HEK293T (cell line): Measurements from ENCODE around the gene EPHA5.

Experiments
- CTCF ChIA-PET: fragments of 350-600 bp; formaldehyde crosslinking; extraction: SDS; loops from one replicate; lab custom pipeline; 2021; ENCODE audit warnings: antibody characterized with exemption, inconsistent platforms; lab: Yijun Ruan, JAX
- POLR2A ChIA-PET: fragments of 350-600 bp; formaldehyde crosslinking; extraction: SDS; loops from one replicate; lab custom pipeline; 2020; ENCODE audit warnings: antibody characterized with exemption, inconsistent platforms; lab: Yijun Ruan, JAX
- DNase-seq: peaks from one replicate; pipeline ENCODE4 v3.0.0; 2012; ENCODE audit warnings: mixed read lengths; ENCODE audit errors: extremely low spot score
- ARNT ChIP-seq: fragments of 450-650 bp; IDR thresholded peaks from 2 replicates; pipeline ENCODE4 v1.6.1; 2017; ENCODE audit warnings: mild to moderate bottlenecking
- BHLHE40 ChIP-seq: fragments of 450-650 bp; IDR thresholded peaks from 2 replicates; pipeline ENCODE4 v1.6.1; 2016; ENCODE audit warnings: mild to moderate bottlenecking, moderate library complexity, borderline replicate concordance
- CTBP1 ChIP-seq: fragments of 450-650 bp; IDR thresholded peaks from 2 replicates; pipeline ENCODE4 v1.6.1; 2016; ENCODE audit warnings: borderline replicate concordance
- ELF4 ChIP-seq: fragments of 450-650 bp; IDR thresholded peaks from 2 replicates; pipeline ENCODE4 v1.6.1; 2017; ENCODE audit warnings: antibody characterized with exemption
- FOXA1 ChIP-seq: fragments of 450-650 bp; IDR thresholded peaks from 2 replicates; pipeline ENCODE4 v1.6.1; 2016; ENCODE audit warnings: mild to moderate bottlenecking
- FOXK2 ChIP-seq: fragments of 450-650 bp; IDR thresholded peaks from 2 replicates; pipeline ENCODE4 v1.6.1; 2016; ENCODE audit warnings: mild to moderate bottlenecking
- FOXM1 ChIP-seq: fragments of 450-650 bp; IDR thresholded peaks from 2 replicates; pipeline ENCODE4 v1.6.1; 2017; ENCODE audit warnings: mild to moderate bottlenecking, borderline replicate concordance
- HDGF ChIP-seq: fragments of 450-650 bp; IDR thresholded peaks from 2 replicates; pipeline ENCODE4 v1.6.1; 2017; ENCODE audit warnings: antibody characterized with exemption, borderline replicate concordance
- L3MBTL2 ChIP-seq: fragments of 450-650 bp; conservative IDR thresholded peaks from 2 replicates; pipeline ENCODE4 v1.6.1; 2016; ENCODE audit warnings: mild to moderate bottlenecking
- LEF1 ChIP-seq: fragments of 450-650 bp; IDR thresholded peaks from 2 replicates; pipeline ENCODE4 v1.6.1; 2017; ENCODE audit warnings: mild to moderate bottlenecking, borderline replicate concordance
- NFRKB ChIP-seq: fragments of 450-650 bp; IDR thresholded peaks from 2 replicates; pipeline ENCODE4 v1.6.1; 2016; ENCODE audit warnings: mild to moderate bottlenecking, moderate library complexity
- PKNOX1 ChIP-seq: fragments of 450-650 bp; IDR thresholded peaks from 2 replicates; pipeline ENCODE4 v1.6.1; 2016
- SP1 ChIP-seq: fragments of 450-650 bp; IDR thresholded peaks from 2 replicates; pipeline ENCODE4 v1.6.1; 2017
- SUZ12 ChIP-seq: fragments of 450-650 bp; IDR thresholded peaks from 2 replicates; pipeline ENCODE4 v1.6.1; 2016; ENCODE audit warnings: mild to moderate bottlenecking
- TARDBP ChIP-seq: fragments of 450-650 bp; IDR thresholded peaks from 2 replicates; pipeline ENCODE4 v1.6.1; 2016
- ZNF384 ChIP-seq: fragments of 450-650 bp; IDR thresholded peaks from 2 replicates; pipeline ENCODE4 v1.6.1; 2016

The EPHA5 gene

GRCh38 chr4:65538571-65538970 is 131.7 kb downstream of the EPHA5 start:
- ChIA-PET CTCF (no interaction called here), POLR2A (no interaction called here)
- no peak for DNase-seq

GRCh38 chr4:65535113-65535512 is 135.2 kb downstream of the EPHA5 start:
- POLR2A ChIA-PET, result no interaction called here
- TF ChIP-seq ZNF384, result no peak
- TF ChIP-seq L3MBTL2, result no peak
- no peak for TF ChIP-seq SUZ12
- no peak for TF ChIP-seq HDGF
- no peak for TF ChIP-seq PKNOX1
- no peak for TF ChIP-seq BHLHE40
- no peak for TF ChIP-seq FOXM1
- no peak for TF ChIP-seq CTBP1
- no peak for TF ChIP-seq ELF4
- no peak for TF ChIP-seq TARDBP
- no peak for TF ChIP-seq NFRKB
- TF ChIP-seq FOXK2, result no peak
- TF ChIP-seq ARNT, result no peak
- TF ChIP-seq LEF1, result no peak
- no peak for TF ChIP-seq SP1
- no peak for TF ChIP-seq FOXA1
- DNase-seq, result no peak
- CTCF ChIA-PET, result no interaction called here

More at GRCh38 chr4:65538571-65538970, 131.7 kb downstream of the EPHA5 start:
- TF ChIP-seq SUZ12 (no peak), FOXK2 (no peak), FOXA1 (no peak), NFRKB (no peak), ZNF384 (no peak), HDGF (no peak), FOXM1 (no peak), LEF1 (no peak), ELF4 (no peak), TARDBP (no peak), L3MBTL2 (no peak), BHLHE40 (no peak), SP1 (no peak)

- DNase-seq, result no peak
- CTCF ChIA-PET, result interaction anchor here (0.6 kb wide), 1 partner anchor 696 kb away, joined by 3 read pairs; no protein-coding TSS in a partner anchor
- TF ChIP-seq FOXM1 (no peak), L3MBTL2 (no peak), BHLHE40 (no peak), LEF1 (no peak), ARNT (no peak), FOXA1 (no peak), ZNF384 (no peak), FOXK2 (no peak), SP1 (no peak), PKNOX1 (no peak), SUZ12 (no peak), NFRKB (no peak)
- POLR2A ChIA-PET, result no interaction called here
Observed at GRCh38 chr4:65521666-65522065, 148.6 kb downstream of the EPHA5 start.

- DNase-seq, result no peak
- POLR2A ChIA-PET, result no interaction called here
- CTCF ChIA-PET, result no interaction called here
- TF ChIP-seq CTBP1 (no peak), FOXM1 (no peak), HDGF (no peak), ZNF384 (no peak), FOXK2 (no peak), BHLHE40 (no peak), ELF4 (no peak), FOXA1 (no peak), L3MBTL2 (no peak), PKNOX1 (no peak), SP1 (no peak), LEF1 (no peak), SUZ12 (no peak), ARNT (no peak), TARDBP (no peak), NFRKB (no peak)
Observed at GRCh38 chr4:65515646-65516045, 154.6 kb downstream of the EPHA5 start.

GRCh38 chr4:65510976-65511375 is 159.3 kb downstream of the EPHA5 start:
- ChIA-PET CTCF (no interaction called here), POLR2A (no interaction called here)
- TF ChIP-seq SP1 (no peak), FOXK2 (no peak), ARNT (no peak), CTBP1 (no peak), SUZ12 (no peak), L3MBTL2 (no peak), TARDBP (no peak), ELF4 (no peak), FOXM1 (no peak), HDGF (no peak), LEF1 (no peak), BHLHE40 (no peak), ZNF384 (no peak), NFRKB (no peak), FOXA1 (no peak), PKNOX1 (no peak)
- no peak for DNase-seq
